GM21717 (cell line): Measurements from ENCODE around the gene ELOB.

ENCODE experiments used
- ATAC-seq: cut with Tn5 transposase; IDR thresholded peaks from one replicate; pipeline ENCODE4 v1.9.1; 2021; ENCODE audit warnings: mild to moderate bottlenecking, moderate library complexity; ENCODE audit not compliant: unreplicated experiment

ELOB gene

DNA sequence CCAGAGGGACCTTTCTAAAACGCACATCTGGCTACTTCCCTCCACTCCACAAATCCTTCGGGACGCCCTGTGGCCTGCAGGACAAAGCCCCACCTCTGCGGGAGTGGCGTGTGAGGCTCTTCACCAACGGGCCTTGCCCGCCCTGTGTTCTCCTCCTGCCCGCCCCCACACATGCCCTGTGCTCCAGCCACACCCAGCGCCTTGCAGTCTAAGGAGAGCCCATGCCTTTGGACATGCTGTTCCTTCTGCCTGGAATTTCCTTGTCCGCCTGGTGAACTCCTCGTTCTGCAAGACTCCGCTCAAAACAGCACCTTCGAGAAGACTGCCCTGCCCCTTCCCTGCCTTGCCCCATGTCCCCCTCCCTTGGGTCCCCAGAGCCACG is 7.4 kb downstream of the ELOB start:
- no peak for ATAC-seq

DNA sequence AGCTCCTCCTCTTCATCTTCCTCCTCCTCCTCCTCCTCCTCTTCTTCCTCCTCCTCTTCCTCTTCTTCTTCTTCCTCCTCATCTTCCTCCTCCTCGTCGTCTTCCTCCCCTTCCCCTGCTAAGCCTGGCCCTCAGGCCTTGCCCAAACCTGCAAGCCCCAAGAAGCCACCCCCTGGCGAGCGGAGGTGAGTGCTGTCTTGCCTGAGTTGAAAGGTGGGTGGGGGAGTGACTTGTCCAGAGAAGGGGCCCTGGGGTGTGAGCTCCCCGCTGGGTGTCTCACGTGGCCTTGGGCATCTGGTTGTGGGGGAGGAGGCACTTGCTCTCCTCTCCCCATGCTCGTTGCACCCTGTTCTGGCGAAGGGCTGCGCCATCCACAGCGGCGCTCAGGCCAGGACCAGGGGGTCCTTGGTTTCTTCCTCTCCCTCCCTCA is 8.0 kb downstream of the ELOB start:
- ATAC-seq = no peak

DNA sequence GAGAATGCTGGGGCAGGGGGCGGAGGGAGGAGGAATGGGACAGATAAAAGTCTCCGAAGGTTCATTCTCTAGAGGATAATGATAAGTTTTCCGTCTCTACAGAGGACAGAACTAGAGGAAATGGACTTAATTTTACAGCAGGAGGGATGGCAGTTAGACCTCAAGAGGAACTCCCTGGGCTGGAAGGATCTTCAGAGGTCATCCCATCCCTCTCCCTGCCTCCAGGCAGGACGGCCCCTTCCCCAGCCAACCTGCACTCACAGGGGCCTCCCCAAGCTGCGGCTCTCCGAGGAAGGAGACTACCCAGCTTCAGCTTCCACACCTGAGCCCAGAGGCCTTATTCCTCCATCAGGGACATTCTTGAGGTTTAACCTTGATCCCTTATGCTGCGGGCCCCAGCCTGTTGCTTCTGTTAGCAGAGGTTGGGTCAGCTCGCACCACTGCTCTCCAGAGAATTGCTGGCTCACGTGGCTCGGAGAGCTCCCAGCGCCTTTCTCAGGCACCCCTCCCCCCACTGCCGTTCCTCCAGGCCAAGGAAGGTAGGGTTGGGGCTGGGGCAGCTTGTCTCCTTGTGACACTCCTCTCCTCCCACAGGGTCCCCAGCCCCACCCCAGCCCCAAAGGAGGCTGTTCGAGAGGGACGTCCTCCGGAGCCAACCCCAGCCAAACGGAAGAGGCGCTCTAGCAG is 8.5 kb downstream of the ELOB start:
- no peak for ATAC-seq

DNA sequence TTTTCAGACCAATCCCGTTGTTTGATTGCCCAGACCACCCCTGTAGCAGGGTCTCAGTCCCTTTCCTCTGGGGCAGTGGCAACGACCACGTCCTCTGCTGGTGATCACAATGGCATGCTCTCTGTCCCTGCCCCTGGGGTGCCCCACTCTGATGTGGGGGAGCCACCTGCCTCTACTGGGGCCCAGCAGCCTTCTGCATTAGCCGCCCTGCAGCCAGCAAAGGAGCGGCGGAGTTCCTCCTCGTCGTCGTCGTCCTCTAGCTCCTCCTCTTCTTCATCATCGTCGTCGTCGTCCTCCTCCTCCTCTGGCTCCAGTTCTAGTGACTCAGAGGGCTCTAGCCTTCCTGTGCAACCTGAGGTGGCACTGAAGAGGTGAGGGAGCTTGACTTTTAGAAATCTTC is 9.2 kb downstream of the ELOB start:
- ATAC-seq = no peak

DNA sequence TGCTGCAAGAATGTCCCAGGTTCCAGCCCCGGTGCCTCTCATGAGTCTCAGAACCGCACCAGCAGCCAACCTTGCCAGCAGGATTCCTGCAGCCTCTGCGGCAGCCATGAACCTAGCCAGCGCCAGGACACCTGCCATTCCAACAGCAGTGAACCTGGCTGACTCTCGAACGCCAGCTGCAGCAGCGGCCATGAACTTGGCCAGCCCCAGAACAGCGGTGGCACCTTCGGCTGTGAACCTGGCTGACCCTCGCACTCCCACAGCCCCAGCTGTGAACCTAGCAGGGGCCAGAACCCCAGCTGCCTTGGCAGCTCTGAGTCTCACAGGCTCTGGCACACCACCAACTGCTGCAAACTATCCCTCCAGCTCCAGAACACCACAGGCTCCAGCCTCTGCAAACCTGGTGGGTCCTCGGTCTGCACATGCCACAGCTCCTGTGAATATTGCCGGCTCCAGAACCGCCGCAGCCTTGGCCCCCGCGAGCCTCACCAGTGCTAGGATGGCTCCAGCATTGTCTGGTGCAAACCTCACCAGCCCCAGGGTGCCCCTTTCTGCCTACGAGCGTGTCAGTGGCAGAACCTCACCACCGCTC is 9.8 kb downstream of the ELOB start:
- ATAC-seq = no peak

DNA sequence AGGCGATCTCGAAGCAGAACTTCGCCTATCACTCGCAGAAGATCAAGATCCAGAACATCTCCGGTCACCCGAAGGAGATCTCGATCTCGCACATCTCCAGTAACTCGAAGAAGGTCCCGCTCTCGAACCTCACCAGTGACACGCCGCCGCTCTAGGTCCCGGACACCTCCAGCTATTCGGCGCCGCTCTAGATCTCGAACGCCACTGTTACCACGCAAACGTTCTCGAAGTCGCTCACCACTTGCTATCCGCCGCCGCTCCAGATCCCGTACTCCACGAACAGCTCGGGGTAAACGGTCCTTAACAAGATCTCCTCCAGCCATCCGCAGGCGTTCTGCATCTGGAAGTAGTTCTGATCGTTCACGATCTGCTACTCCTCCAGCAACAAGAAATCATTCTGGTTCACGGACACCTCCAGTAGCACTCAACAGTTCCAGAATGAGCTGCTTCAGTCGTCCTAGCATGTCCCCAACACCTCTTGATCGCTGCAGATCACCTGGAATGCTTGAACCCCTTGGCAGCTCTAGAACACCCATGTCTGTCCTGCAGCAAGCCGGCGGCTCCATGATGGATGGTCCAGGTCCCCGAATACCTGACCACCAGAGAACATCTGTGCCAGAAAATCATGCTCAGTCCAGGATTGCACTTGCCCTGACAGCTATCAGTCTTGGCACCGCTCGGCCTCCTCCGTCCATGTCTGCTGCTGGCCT is 10.5 kb downstream of the ELOB start:
- ATAC-seq = no peak

DNA sequence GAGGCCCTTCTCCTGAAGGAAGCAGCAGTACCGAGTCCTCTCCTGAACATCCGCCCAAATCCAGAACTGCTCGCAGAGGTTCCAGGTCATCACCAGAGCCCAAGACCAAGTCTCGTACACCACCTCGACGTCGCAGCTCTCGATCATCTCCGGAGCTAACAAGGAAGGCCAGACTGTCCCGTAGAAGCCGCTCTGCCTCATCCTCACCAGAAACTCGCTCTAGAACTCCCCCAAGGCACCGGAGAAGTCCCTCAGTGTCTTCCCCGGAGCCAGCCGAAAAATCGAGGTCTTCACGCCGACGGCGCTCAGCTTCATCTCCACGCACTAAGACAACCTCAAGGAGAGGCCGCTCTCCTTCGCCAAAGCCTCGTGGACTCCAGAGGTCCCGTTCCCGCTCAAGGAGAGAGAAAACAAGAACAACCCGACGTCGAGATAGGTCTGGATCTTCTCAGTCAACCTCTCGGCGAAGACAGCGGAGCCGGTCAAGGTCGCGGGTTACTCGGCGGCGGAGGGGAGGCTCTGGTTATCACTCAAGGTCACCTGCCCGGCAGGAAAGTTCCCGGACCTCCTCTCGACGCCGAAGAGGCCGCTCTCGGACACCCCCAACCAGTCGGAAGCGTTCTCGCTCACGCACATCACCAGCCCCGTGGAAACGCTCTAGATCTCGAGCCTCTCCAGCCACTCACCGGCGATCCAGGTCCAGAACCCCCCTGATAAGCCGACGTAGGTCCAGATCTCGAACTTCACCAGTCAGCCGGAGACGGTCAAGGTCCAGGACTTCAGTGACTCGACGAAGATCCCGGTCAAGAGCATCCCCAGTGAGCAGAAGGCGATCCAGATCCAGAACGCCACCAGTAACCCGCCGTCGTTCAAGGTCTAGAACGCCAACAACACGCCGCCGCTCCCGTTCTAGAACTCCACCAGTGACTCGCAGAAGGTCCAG is 11.3 kb downstream of the ELOB start:
- no peak for ATAC-seq

DNA sequence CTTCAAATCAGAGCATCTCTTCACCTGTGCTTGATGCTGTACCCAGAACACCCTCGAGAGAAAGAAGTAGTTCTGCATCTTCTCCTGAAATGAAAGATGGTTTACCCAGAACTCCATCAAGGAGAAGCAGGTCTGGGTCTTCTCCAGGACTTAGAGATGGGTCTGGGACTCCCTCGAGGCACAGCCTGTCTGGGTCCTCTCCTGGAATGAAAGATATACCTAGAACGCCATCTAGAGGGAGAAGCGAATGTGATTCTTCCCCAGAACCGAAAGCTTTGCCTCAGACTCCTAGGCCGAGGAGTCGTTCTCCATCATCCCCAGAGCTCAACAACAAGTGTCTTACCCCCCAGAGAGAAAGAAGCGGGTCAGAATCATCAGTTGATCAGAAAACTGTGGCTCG is 12.4 kb downstream of the ELOB start:
- ATAC-seq = no peak

DNA sequence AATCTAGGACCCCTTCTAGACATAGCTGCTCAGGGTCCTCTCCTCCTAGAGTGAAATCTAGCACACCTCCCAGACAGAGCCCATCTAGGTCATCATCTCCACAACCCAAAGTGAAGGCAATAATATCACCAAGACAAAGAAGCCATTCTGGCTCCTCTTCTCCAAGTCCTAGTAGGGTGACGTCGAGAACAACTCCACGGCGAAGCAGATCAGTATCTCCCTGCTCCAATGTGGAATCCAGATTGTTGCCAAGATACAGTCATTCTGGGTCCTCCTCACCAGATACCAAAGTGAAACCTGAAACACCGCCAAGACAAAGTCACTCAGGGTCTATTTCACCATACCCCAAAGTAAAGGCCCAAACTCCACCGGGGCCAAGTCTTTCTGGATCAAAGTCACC is 13.9 kb downstream of the ELOB start:
- no peak for ATAC-seq

DNA sequence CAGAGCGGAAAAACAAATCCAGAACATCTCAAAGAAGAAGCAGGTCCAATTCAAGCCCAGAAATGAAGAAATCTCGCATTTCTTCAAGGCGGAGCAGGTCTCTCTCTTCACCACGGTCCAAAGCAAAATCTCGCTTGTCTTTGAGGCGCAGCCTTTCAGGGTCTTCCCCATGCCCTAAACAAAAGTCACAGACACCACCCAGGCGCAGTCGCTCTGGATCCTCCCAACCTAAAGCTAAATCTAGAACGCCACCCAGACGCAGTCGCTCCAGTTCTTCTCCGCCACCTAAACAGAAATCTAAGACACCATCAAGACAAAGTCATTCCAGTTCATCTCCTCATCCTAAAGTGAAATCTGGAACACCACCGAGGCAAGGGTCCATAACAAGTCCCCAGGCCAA is 14.4 kb downstream of the ELOB start:
- ATAC-seq = no peak

DNA sequence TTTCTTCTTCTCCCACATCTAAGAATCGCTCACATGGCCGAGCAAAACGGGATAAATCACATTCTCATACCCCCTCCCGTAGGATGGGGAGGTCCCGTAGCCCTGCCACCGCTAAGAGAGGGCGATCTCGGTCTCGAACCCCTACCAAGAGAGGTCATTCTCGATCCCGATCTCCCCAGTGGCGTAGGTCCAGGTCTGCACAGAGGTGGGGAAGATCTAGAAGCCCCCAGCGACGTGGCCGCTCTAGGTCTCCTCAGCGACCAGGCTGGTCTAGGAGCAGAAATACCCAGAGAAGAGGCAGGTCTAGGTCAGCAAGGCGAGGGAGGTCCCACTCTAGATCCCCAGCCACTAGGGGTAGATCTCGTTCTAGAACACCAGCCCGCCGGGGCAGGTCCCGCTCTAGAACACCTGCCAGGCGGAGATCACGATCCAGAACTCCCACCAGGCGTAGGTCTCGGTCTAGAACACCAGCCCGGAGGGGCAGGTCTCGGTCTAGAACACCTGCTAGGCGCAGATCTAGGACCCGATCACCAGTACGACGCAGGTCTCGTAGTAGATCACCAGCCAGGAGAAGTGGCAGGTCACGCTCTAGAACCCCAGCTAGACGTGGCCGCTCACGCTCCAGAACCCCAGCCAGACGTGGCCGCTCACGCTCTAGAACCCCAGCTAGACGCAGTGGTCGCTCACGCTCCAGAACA is 15.0 kb downstream of the ELOB start:
- ATAC-seq = no peak

DNA sequence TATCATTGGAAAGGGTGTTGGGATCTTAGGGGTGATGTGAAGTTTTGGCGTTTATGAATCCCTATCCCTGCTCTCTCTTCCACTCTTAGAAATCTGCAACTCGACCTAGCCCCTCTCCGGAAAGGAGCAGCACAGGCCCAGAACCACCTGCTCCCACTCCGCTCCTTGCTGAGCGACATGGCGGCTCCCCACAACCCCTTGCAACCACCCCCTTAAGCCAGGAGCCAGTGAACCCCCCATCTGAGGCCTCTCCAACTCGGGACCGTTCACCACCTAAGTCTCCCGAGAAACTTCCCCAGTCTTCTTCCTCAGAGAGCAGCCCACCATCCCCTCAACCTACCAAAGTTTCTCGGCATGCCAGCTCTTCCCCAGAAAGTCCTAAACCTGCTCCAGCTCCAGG is 15.6 kb downstream of the ELOB start:
- ATAC-seq = no peak

DNA sequence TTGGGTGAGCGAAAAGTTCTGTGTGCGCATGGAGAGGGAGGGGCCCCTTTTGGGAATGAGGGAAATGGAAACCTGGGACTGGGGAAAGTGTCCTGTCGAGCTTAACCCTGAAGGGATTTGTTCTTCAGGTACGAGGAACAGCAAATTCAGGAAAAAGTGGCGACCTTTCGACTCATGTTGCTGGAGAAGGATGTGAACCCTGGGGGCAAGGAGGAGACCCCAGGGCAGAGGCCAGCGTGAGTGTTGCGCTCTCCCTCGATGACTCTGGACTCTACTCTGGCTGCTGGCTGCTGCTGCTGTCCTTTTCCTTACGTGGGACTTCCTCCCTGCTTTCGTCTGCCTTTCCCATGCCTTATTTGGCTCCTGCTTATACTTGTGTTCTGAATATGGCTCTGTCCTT is 19.7 kb downstream of the ELOB start:
- ATAC-seq = no peak

DNA sequence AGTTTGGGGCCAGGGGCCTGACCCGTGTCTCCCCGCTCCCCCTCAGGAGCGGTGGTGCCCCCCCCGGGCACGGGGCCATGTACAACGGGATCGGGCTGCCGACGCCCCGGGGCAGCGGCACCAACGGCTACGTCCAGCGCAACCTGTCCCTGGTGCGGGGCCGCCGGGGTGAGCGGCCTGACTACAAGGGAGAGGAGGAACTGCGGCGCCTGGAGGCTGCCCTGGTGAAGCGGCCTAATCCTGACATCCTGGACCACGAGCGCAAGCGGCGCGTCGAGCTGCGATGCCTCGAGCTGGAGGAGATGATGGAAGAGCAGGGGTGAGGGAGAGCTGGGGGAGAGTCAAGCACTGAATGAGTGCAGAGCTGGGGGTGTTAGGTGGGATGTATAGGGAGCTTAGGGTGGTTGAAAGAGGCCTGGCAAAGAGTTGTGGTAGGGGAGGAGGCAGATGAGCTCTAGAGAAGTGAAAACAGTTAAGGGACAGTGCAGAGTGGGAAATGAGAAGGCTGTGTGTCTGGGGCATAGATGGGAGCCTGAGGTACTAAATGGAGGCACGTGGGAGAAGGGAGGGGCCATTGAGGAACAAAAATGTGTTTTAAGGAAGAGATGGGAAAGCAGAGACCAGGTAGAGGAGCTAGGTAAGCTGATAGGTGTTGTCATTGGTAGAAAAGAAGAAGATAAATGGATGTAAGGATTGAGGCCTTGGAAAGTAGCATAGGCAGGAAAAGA is 20.6 kb downstream of the ELOB start:
- ATAC-seq = no peak

DNA sequence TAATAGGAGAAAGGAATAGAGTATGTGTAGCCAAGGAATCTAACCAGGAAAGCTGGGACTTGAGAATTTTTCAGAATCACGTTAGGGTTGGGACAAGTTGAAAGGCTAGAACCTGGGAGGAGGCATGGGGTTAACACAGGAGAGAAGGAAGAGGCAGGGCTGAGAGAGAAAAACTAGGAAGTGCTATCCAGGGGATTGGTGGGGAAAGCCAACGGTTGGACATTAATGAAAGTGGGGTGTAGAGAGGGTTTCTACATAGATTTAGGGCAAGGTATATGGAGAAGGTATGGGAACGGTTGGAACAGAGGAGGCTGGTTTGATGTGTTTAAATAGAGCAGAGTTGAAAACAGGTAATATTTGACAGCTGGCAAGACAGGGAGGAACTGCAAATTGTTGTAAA is 21.9 kb downstream of the ELOB start:
- ATAC-seq = no peak

DNA sequence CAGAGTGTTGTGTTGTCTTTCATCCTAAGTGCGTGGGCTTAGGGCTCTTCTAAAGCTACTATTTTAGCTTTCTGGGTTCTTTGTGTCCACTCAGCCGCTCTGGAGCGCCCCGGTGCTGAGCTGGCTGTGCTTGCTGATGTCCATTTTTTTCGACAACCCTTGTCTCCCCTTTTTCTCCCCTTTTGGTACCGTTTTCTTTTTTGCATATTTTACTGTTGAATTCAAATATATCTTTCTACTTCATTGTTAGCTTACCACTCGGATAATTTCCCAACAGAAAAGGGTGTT is 23.4 kb downstream of the ELOB start:
- ATAC-seq = no peak

DNA sequence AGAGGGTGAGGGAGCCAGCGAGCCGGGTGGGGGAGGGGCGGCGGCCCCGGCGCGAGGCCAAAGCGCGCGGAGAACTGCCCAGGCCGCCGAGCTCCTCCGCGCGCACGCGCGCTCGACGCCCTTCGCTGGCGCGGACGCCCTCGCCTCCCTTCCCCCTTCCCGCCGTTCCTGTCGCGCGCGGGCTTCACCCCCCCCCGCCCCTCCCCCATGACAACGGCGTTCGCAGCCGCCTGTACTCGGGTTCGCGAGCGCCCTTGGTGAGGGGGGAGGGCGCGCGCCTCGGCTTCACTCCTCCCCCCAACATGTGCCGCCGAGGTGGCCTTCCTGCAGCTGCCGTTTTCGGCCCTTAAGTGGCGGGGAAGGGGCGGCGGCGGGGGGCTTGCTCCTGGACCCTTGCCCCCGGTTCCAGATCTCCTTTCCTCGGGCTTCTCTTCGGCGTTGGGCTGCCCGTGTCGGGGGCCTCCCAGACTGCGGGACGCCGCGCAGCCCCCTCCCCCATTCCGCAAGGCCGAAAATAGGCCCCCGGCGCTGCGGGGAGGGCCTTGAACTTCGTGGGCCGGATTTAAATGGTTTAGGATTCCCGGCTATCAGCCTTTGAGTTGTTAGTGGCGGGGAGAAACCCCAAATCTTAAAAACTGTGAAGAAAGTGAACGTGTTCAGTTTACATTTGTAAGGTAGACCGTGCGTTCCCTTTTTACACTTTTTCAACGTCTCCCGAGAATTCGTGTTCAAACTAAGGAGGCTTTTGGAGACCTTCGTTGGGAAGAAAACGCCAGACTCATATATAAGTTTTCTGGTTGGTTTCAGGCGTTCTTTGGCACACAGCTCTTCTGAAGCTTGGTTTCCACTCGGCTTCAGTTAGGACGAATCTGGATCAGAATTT is 24.0 kb downstream of the ELOB start:
- ATAC-seq = peak; percentile 36

DNA sequence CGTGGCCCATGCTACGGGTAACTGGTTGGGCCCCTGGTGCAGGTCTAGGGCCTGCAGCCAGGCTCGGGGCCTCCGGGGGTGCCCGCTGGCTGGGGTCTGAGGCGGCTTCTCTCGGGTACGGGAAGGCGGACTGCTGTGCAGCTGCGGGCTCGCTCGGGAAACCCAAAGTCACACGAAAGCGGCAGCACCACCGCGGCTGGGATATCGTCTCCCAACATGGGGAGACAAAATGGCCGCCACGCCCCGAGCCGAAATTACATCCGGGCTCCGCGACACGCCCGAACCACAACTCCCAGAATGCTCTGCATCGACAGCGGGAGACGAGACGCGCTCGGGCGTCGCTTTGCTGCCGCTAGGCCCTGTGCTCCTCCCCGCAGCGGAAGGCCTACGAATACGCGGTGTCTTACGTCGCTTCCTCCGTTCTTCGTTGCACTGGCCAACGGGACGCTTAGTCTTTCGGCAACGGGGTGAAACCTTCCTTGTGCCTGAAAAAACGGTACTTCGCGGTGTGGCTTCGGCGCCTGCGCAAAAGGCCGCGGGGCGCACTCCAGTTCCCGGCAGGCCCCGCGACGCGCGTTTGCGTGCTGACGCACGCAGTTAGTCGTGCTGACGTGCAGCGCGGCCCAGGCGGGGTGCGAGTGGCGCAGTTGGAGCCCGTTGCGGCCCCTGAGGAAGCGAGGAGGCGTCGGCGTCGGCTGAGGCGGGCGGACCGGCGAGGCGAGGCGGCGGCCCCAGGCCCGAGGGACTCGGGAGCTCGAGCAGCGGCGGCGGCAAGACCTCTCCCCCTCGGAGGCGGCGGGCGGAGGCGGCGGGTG is 24.8 kb downstream of the ELOB start, which contains the start of gene SRRM2:
TSS of gene SRRM2 (plus strand) at position 604 of the 815 bp plus-strand sequence. CDS start 3,727 bp downstream, outside the sequence.
- ATAC-seq = peak; percentile 66
